Measurements from ENCODE around the gene KCNQ1OT1.

Gene KCNQ1OT1

GRCh38 chr11:2572491-2573239, 127.1 kb downstream of the KCNQ1OT1 start:
- peaks cover 7% of the 10 kb centered on the region; the same call in 1 of the 2 replicates for H3K4me1 ChIP-seq (ENCODE audit: low read length)

GRCh38 chr11:2571598-2572281, 128.1 kb downstream of the KCNQ1OT1 start:
- Histone ChIP-seq H3K27ac (ENCODE audit: low read length) (no peak overlapping the region), H3K4me1 (ENCODE audit: low read length) (peaks cover 7% of the 10 kb centered on the region; the same call in 1 of the 2 replicates), H3K4me3 (ENCODE audit: low read length) (no peak overlapping the region), H3F3A (ENCODE audit: insufficient read depth, low read length) (no peaks in the 10 kb centered on the region), H3K9ac (ENCODE audit: low read length) (no peak overlapping the region), H3K79me2 (ENCODE audit: low read length) (no peaks in the 10 kb centered on the region), H4K20me1 (ENCODE audit: insufficient read depth, low read length) (no peaks in the 10 kb centered on the region), H3K27me3 (replicated peaks; ENCODE audit: insufficient read depth, low read length) (no peaks in the 10 kb centered on the region), H3K36me3 (replicated peaks; ENCODE audit: insufficient read depth, low read length) (no peaks in the 10 kb centered on the region), H3K9me3 (replicated peaks; ENCODE audit: insufficient read depth, low read length) (no peaks in the 10 kb centered on the region), H3K4me2 (ENCODE audit: low read depth, low read length) (no peak overlapping the region), H2AFZ (ENCODE audit: low read length) (no peak overlapping the region), H3K9me2 (replicated peaks; ENCODE audit: insufficient read depth, low read length) (no peaks in the 10 kb centered on the region)
- no peak for TF ChIP-seq CTCF (IDR thresholded peaks at IDR 0.05; ENCODE audit: low read length)
- no peak for TF ChIP-seq EZH2phosphoT487 (IDR thresholded peaks at IDR 0.05; ENCODE audit: low read length)
- DNase-seq: no peak

More at GRCh38 chr11:2572491-2573239, 127.1 kb downstream of the KCNQ1OT1 start:
- Histone ChIP-seq H3K4me2 (ENCODE audit: low read depth, low read length) (no peak overlapping the region), H3K79me2 (ENCODE audit: low read length) (no peaks in the 10 kb centered on the region), H3K9ac (ENCODE audit: low read length) (no peak overlapping the region), H2AFZ (ENCODE audit: low read length) (no peak overlapping the region), H3K9me3 (replicated peaks; ENCODE audit: insufficient read depth, low read length) (no peaks in the 10 kb centered on the region), H3K4me3 (ENCODE audit: low read length) (no peak overlapping the region), H4K20me1 (ENCODE audit: insufficient read depth, low read length) (no peaks in the 10 kb centered on the region), H3K27me3 (replicated peaks; ENCODE audit: insufficient read depth, low read length) (no peaks in the 10 kb centered on the region), H3K36me3 (replicated peaks; ENCODE audit: insufficient read depth, low read length) (no peaks in the 10 kb centered on the region), H3F3A (ENCODE audit: insufficient read depth, low read length) (no peaks in the 10 kb centered on the region), H3K9me2 (replicated peaks; ENCODE audit: insufficient read depth, low read length) (no peaks in the 10 kb centered on the region), H3K27ac (ENCODE audit: low read length) (no peak overlapping the region)
- DNase-seq: no peak
- TF ChIP-seq EZH2 (optimal IDR thresholded peaks at IDR 0.05; ENCODE audit: low read depth, low read length): no peak
- no peak for TF ChIP-seq EZH2phosphoT487 (IDR thresholded peaks at IDR 0.05; ENCODE audit: low read length)

- Histone ChIP-seq H3K4me3 (ENCODE audit: low read length) (no peak overlapping the region), H3K9me3 (replicated peaks; ENCODE audit: insufficient read depth, low read length) (no peaks in the 10 kb centered on the region), H3K36me3 (replicated peaks; ENCODE audit: insufficient read depth, low read length) (no peaks in the 10 kb centered on the region), H2AFZ (ENCODE audit: low read length) (no peak overlapping the region), H3K4me2 (ENCODE audit: low read depth, low read length) (no peak overlapping the region), H4K20me1 (ENCODE audit: insufficient read depth, low read length) (no peaks in the 10 kb centered on the region), H3K4me1 (ENCODE audit: low read length) (peaks cover 7% of the 10 kb centered on the region; the same call in 1 of the 2 replicates), H3K27ac (ENCODE audit: low read length) (no peak overlapping the region), H3K79me2 (ENCODE audit: low read length) (no peaks in the 10 kb centered on the region), H3K9ac (ENCODE audit: low read length) (no peak overlapping the region), H3K9me2 (replicated peaks; ENCODE audit: insufficient read depth, low read length) (no peaks in the 10 kb centered on the region), H3F3A (ENCODE audit: insufficient read depth, low read length) (no peaks in the 10 kb centered on the region), H3K27me3 (replicated peaks; ENCODE audit: insufficient read depth, low read length) (no peaks in the 10 kb centered on the region)
- TF ChIP-seq EZH2phosphoT487 (IDR thresholded peaks at IDR 0.05; ENCODE audit: low read length) (no peak), CTCF (IDR thresholded peaks at IDR 0.05; ENCODE audit: low read length) (no peak), EZH2 (optimal IDR thresholded peaks at IDR 0.05; ENCODE audit: low read depth, low read length) (no peak)
- no peak for DNase-seq
These were observed 128.8 kb downstream of the KCNQ1OT1 start for GRCh38 chr11:2570841-2571597.
